ENCODE results near the gene NCOA3.

Gene NCOA3

DNA sequence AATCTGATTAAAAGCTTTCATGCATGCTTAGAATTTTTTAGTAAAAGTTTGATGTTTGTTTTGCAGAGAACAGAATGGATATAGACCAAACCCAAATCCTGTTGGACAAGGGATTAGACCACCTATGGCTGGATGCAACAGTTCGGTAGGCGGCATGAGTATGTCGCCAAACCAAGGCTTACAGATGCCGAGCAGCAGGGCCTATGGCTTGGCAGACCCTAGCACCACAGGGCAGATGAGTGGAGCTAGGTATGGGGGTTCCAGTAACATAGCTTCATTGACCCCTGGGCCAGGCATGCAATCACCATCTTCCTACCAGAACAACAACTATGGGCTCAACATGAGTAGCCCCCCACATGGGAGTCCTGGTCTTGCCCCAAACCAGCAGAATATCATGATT lies 133.6 kb downstream of the NCOA3 start:
- DNase-seq (ENCODE audit: low spot score in 2 of 2) (no peak), ATAC-seq (replicated peaks; ENCODE audit: extremely low read depth, poor library complexity, severe bottlenecking) (no peak)
- Mint-ChIP-seq H3K4me3 (no peak overlapping the region), H3K9me3 (no peaks in the 10 kb centered on the region), H3K27ac (ENCODE audit: low read depth) (peak overlapping the region; percentile 63), H3K4me1 (peaks cover 4% of the 10 kb centered on the region), H3K36me3 (ENCODE audit: insufficient read depth) (peaks cover 59% of the 10 kb centered on the region), H3K27me3 (no peaks in the 10 kb centered on the region)

DNA sequence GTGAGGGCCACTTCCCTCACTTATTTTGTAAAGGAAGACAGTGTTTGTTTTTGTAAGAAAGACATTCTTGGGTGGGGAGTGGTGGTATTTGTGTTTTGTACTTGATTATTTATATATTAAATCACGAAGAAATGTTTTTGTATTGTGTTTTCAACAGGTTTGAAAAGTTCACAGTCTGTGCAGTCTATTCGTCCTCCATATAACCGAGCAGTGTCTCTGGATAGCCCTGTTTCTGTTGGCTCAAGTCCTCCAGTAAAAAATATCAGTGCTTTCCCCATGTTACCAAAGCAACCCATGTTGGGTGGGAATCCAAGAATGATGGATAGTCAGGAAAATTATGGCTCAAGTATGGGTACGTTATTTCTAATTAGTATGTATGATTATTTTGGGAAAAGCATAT lies 137.2 kb downstream of the NCOA3 start:
- DNase-seq (ENCODE audit: low spot score in 2 of 2): no peak
- ATAC-seq (replicated peaks; ENCODE audit: extremely low read depth, poor library complexity, severe bottlenecking): no peak
- Mint-ChIP-seq H3K27me3 (no peaks in the 10 kb centered on the region), H3K4me3 (no peak overlapping the region), H3K9me3 (no peaks in the 10 kb centered on the region), H3K36me3 (ENCODE audit: insufficient read depth) (peaks cover 66% of the 10 kb centered on the region), H3K27ac (ENCODE audit: low read depth) (peak overlapping the region; percentile 13), H3K4me1 (peaks cover 2% of the 10 kb centered on the region)

DNA sequence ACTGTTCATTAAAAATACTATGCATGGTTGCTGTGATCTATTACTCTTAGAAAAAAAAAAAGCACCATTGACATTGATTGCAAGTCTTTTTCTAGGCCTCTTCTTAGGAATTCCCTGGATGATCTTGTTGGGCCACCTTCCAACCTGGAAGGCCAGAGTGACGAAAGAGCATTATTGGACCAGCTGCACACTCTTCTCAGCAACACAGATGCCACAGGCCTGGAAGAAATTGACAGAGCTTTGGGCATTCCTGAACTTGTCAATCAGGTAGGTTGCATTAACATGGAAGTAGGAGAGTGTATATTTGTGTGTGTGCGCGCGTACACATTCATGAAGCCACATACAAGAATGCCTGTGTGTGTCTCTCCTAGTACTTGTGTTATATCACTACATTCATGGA lies 140.4 kb downstream of the NCOA3 start:
- Mint-ChIP-seq H3K9me3 (no peaks in the 10 kb centered on the region), H3K36me3 (ENCODE audit: insufficient read depth) (peaks cover 70% of the 10 kb centered on the region), H3K27me3 (no peaks in the 10 kb centered on the region), H3K4me3 (no peak overlapping the region), H3K27ac (ENCODE audit: low read depth) (no peak overlapping the region), H3K4me1 (no peaks in the 10 kb centered on the region)
- DNase-seq (ENCODE audit: low spot score in 2 of 2): no peak
- no peak for ATAC-seq (replicated peaks; ENCODE audit: extremely low read depth, poor library complexity, severe bottlenecking)

DNA sequence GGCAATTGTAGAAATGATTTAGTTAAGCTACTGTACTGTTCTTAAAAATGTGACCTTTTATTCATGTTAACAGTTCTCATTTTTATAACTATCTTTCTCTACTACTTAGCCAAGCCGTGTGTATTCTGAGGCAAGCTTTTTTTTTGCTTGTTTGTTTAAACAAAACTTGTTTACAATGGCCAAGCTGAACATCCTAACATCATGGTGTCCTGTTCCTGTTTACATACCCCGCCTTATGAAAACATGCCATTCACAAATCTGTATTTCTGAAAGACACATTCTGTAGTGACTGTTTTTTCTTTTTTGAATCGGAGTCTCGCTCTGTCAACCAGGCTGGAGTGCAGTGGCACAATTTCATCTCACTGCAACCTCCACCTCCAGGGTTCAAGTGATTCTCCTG lies 140.9 kb downstream of the NCOA3 start:
- Mint-ChIP-seq H3K27ac (ENCODE audit: low read depth) (no peak overlapping the region), H3K4me3 (no peak overlapping the region)

DNA sequence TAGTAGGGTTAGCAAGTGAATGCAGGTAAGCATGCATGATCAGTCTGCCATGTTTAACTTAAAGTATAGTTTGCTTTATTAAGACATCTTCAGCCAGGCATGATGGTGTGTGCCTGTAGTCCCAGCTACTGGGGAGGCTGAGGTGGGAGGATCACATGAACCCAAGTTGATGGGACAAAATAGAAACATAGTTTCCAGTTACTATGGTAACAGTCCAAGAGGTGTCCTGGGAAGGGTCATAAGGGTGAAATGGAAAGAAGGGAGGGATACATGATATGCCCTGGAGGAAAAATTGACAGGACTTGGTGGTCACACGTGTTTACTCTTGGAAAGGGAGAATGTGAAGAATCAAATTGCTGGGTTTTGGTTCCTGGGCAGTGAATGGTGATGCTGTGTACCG lies 143.9 kb downstream of the NCOA3 start:
- H3K27ac Mint-ChIP-seq (ENCODE audit: low read depth): no peak overlapping the region

More for the DNA sequence above, 140.9 kb downstream of the NCOA3 start:
- DNase-seq (ENCODE audit: low spot score in 2 of 2): no peak
- H3K27me3 Mint-ChIP-seq: no peaks in the 10 kb centered on the region
- no peaks in the 10 kb centered on the region for H3K4me1 Mint-ChIP-seq
- H3K9me3 Mint-ChIP-seq: no peaks in the 10 kb centered on the region
- no peak for ATAC-seq (replicated peaks; ENCODE audit: extremely low read depth, poor library complexity, severe bottlenecking)
- peaks cover 66% of the 10 kb centered on the region for H3K36me3 Mint-ChIP-seq (ENCODE audit: insufficient read depth)

DNA sequence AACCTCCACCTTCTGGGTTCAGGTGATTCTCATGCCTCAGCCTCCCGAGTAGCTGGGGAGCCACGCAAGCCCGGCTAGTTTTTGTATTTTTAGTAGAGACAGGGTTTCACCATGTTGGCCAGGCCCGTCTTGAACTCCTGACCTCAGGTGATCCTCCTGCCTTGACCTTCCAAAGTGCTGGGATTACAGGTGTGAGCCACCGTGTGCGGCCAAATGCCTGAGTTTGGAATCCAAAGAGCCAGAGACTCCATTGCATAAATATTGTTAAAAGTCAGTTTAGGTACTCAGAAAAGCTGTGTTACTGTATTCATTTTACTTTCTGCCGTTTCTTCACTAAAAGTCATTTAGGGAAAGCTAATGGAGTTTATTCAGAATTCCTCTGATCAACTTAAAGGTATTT lies 146.3 kb downstream of the NCOA3 start:
- H3K27me3 Mint-ChIP-seq: no peaks in the 10 kb centered on the region
- DNase-seq (ENCODE audit: low spot score in 2 of 2): no peak
- no peaks in the 10 kb centered on the region for H3K4me1 Mint-ChIP-seq
- no peak overlapping the region for H3K27ac Mint-ChIP-seq (ENCODE audit: low read depth)
- ATAC-seq (replicated peaks; ENCODE audit: extremely low read depth, poor library complexity, severe bottlenecking): no peak
- H3K4me3 Mint-ChIP-seq: no peak overlapping the region
- peaks cover 77% of the 10 kb centered on the region for H3K36me3 Mint-ChIP-seq (ENCODE audit: insufficient read depth)
- no peaks in the 10 kb centered on the region for H3K9me3 Mint-ChIP-seq

More for the DNA sequence above, 143.9 kb downstream of the NCOA3 start:
- Mint-ChIP-seq H3K4me3 (no peak overlapping the region), H3K4me1 (no peaks in the 10 kb centered on the region), H3K9me3 (no peaks in the 10 kb centered on the region), H3K27me3 (no peaks in the 10 kb centered on the region), H3K36me3 (ENCODE audit: insufficient read depth) (peaks cover 71% of the 10 kb centered on the region)
- DNase-seq (ENCODE audit: low spot score in 2 of 2) (no peak), ATAC-seq (replicated peaks; ENCODE audit: extremely low read depth, poor library complexity, severe bottlenecking) (no peak)

DNA sequence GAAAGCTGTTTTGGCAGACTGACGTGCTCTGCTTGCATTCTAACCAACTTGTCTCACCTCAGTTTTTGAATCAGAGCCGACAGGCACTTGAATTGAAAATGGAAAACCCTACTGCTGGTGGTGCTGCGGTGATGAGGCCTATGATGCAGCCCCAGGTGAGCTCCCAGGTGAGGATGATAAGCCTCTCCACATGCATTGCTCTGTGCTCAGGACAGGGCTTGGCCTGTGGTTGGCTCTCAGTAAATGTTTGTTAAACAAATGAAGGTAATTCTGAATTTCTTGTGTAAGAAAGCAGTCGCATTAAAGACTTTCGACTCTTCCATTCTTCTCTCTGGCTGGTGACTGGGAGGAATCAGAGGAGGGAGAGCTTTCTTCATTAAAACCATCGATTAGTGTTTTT lies 147.3 kb downstream of the NCOA3 start:
- no peak for ATAC-seq (replicated peaks; ENCODE audit: extremely low read depth, poor library complexity, severe bottlenecking)
- H3K27ac Mint-ChIP-seq (ENCODE audit: low read depth): no peak overlapping the region
- no peaks in the 10 kb centered on the region for H3K9me3 Mint-ChIP-seq
- H3K4me3 Mint-ChIP-seq: no peak overlapping the region
- no peak for DNase-seq (ENCODE audit: low spot score in 2 of 2)
- H3K4me1 Mint-ChIP-seq: no peaks in the 10 kb centered on the region
- H3K36me3 Mint-ChIP-seq (ENCODE audit: insufficient read depth): peaks cover 75% of the 10 kb centered on the region
- no peaks in the 10 kb centered on the region for H3K27me3 Mint-ChIP-seq

DNA sequence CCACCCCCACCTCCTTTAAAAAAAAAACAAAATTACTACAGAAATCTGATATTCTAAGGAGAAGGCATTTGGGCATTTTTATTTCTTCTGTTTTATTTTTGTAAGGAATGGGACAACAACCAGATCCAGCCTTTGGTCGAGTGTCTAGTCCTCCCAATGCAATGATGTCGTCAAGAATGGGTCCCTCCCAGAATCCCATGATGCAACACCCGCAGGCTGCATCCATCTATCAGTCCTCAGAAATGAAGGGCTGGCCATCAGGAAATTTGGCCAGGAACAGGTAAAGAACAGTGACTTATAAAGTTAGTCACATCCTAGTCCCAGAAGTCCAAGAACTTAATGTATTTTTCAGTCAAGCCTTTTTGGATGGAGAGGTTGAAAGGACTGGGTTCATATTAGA lies 150.6 kb downstream of the NCOA3 start:
- ATAC-seq (replicated peaks; ENCODE audit: extremely low read depth, poor library complexity, severe bottlenecking) (no peak), DNase-seq (ENCODE audit: low spot score in 2 of 2) (no peak)
- Mint-ChIP-seq H3K4me3 (no peak overlapping the region), H3K4me1 (no peaks in the 10 kb centered on the region), H3K36me3 (ENCODE audit: insufficient read depth) (peaks cover 67% of the 10 kb centered on the region), H3K27me3 (no peaks in the 10 kb centered on the region), H3K27ac (ENCODE audit: low read depth) (no peak overlapping the region), H3K9me3 (no peaks in the 10 kb centered on the region)

DNA sequence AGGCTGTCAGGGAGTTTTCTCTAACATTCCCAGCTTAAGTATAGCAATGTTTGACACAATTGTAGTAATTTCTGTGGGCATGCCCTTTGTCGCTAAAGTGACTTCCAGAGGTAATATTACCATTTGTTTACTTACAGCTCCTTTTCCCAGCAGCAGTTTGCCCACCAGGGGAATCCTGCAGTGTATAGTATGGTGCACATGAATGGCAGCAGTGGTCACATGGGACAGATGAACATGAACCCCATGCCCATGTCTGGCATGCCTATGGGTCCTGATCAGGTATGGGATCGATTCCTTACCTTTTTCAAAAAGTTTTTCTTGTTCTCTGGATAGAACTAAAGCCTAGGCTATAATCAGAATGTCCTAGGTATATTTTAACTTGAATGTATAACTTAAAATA lies 151.1 kb downstream of the NCOA3 start:
- H3K27ac Mint-ChIP-seq (ENCODE audit: low read depth): no peak overlapping the region
- H3K36me3 Mint-ChIP-seq (ENCODE audit: insufficient read depth): peaks cover 71% of the 10 kb centered on the region
- no peaks in the 10 kb centered on the region for H3K4me1 Mint-ChIP-seq
- ATAC-seq (replicated peaks; ENCODE audit: extremely low read depth, poor library complexity, severe bottlenecking) (no peak), DNase-seq (ENCODE audit: low spot score in 2 of 2) (no peak)
- no peak overlapping the region for H3K4me3 Mint-ChIP-seq
- no peaks in the 10 kb centered on the region for H3K27me3 Mint-ChIP-seq
- H3K9me3 Mint-ChIP-seq: no peaks in the 10 kb centered on the region

DNA sequence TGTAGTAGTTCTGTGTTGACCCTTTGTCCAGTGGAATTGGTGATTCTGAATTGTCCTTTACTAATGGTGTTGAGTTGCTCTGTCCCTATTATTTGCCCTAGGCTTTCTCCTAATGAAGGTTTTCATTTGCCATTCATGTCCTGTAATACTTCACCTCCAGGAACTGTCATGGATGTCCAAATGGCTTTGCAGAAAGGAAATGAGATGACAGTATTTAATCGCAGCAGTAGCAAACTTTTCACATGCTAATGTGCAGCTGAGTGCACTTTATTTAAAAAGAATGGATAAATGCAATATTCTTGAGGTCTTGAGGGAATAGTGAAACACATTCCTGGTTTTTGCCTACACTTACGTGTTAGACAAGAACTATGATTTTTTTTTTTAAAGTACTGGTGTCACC lies 152.2 kb downstream of the NCOA3 start:
- H3K9me3 Mint-ChIP-seq: no peaks in the 10 kb centered on the region
- no peaks in the 10 kb centered on the region for H3K27me3 Mint-ChIP-seq
- no peak for ATAC-seq (replicated peaks; ENCODE audit: extremely low read depth, poor library complexity, severe bottlenecking)
- H3K36me3 Mint-ChIP-seq (ENCODE audit: insufficient read depth): peaks cover 64% of the 10 kb centered on the region
- DNase-seq (ENCODE audit: low spot score in 2 of 2): no peak
- H3K4me1 Mint-ChIP-seq: no peaks in the 10 kb centered on the region
- no peak overlapping the region for H3K27ac Mint-ChIP-seq (ENCODE audit: low read depth)
- H3K4me3 Mint-ChIP-seq: no peak overlapping the region

DNA sequence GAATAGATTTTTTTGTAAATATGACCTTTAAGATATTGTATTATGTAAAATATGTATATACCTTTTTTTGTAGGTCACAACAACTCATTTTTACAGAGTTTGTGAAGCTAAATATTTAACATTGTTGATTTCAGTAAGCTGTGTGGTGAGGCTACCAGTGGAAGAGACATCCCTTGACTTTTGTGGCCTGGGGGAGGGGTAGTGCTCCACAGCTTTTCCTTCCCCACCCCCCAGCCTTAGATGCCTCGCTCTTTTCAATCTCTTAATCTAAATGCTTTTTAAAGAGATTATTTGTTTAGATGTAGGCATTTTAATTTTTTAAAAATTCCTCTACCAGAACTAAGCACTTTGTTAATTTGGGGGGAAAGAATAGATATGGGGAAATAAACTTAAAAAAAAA lies 152.7 kb downstream of the NCOA3 start:
- Mint-ChIP-seq H3K9me3 (no peaks in the 10 kb centered on the region), H3K27me3 (no peaks in the 10 kb centered on the region), H3K4me3 (no peak overlapping the region), H3K36me3 (ENCODE audit: insufficient read depth) (peaks cover 68% of the 10 kb centered on the region), H3K4me1 (no peaks in the 10 kb centered on the region), H3K27ac (ENCODE audit: low read depth) (peak overlapping the region; percentile 71)
- no peak for ATAC-seq (replicated peaks; ENCODE audit: extremely low read depth, poor library complexity, severe bottlenecking)
- no peak for DNase-seq (ENCODE audit: low spot score in 2 of 2)

DNA sequence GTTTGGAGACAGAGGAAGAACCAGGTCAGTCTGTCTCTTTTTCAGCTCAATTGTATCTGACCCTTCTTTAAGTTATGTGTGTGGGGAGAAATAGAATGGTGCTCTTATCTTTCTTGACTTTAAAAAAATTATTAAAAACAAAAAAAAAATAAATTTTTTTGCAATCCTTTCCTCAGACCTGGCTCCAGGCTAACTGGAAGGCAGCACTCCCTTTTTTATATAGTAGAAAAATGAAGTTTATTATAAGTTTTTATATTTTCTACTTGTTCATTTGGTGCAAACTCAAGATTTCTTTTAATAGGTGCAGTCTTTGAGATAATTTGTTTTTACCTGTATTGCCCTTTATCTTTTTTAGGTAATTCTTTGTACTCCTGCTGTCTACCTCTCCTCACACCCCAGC lies 153.9 kb downstream of the NCOA3 start:
- Mint-ChIP-seq H3K4me1 (no peaks in the 10 kb centered on the region), H3K27ac (ENCODE audit: low read depth) (peak overlapping the region; percentile 38), H3K27me3 (no peaks in the 10 kb centered on the region), H3K36me3 (ENCODE audit: insufficient read depth) (peaks cover 62% of the 10 kb centered on the region), H3K4me3 (no peak overlapping the region), H3K9me3 (no peaks in the 10 kb centered on the region)
- DNase-seq (ENCODE audit: low spot score in 2 of 2) (no peak), ATAC-seq (replicated peaks; ENCODE audit: extremely low read depth, poor library complexity, severe bottlenecking) (no peak)

DNA sequence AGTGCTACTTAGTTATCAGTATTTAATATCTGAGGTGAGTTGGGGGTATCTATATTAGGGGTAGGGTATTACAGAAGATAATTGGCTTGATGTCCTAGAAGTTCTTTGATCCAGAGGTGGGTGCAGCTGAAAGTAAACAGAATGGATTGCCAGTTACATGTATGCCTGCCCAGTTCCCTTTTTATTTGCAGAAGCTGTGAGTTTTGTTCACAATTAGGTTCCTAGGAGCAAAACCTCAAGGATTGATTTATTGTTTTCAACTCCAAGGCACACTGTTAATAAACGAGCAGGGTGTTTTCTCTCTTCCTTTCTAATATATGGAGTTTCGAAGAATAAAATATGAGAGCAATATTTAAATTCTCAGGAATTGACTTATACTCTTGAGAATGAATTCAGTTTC lies 154.6 kb downstream of the NCOA3 start:
- ATAC-seq (replicated peaks; ENCODE audit: extremely low read depth, poor library complexity, severe bottlenecking) (no peak), DNase-seq (ENCODE audit: low spot score in 2 of 2) (no peak)
- H3K4me1 Mint-ChIP-seq: no peaks in the 10 kb centered on the region
- no peak overlapping the region for H3K4me3 Mint-ChIP-seq
- H3K9me3 Mint-ChIP-seq: no peaks in the 10 kb centered on the region
- peak overlapping the region; percentile 38 for H3K27ac Mint-ChIP-seq (ENCODE audit: low read depth)
- H3K27me3 Mint-ChIP-seq: no peaks in the 10 kb centered on the region
- peaks cover 58% of the 10 kb centered on the region for H3K36me3 Mint-ChIP-seq (ENCODE audit: insufficient read depth)
